NK-92 (cell line): ENCODE results near the gene ZNF738.
"Not testable (repeated sequence)": the region's sequence is repeated elsewhere in the genome, so short reads cannot be mapped to it uniquely, and the experiment has no call there.

Experiments used
- DNase-seq: peaks from one replicate; lab custom pipeline; 2025; ENCODE audit not compliant: unreplicated experiment; lab: John Stamatoyannopoulos, UW

The ZNF738 gene

DNA sequence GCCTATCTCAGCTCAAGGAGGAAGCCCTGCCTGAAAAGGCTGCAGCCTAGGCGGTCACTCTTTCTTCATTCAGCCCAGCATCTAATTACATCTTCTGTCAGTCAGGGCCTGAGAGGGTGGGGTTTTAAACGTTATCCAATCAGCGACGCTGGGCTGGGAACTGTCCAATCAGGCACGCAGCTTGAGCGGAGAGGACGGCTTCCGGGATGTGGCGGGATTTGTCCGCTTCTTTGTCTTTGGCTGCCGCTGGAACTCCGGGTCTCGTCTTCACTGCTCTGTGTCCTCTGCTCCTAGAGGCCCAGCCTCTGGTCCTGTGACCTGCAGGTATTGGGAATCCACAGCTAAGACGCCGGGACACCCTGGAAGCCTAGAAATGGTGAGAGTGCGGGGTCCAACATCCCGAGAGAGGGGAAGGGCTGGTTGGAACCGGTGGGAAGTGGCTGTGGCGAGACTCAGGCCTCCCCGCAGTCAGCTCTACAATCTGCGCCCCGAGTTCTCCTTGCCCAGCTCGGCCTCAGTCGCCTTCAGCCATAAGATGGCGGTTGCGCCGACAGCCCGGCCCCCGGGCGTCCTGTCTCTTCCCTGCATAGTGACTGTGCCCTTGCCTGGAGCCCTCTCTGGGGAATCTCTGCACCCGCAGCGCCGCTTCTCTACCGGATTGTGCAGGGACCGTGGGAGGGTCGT, at the start of gene ZNF738:
Gene ZNF738, plus strand, starts transcription at position 233 of the 684 bp plus-strand sequence. Its CDS starts 141 bp downstream, at position 374.
- DNase-seq = no peak

DNA sequence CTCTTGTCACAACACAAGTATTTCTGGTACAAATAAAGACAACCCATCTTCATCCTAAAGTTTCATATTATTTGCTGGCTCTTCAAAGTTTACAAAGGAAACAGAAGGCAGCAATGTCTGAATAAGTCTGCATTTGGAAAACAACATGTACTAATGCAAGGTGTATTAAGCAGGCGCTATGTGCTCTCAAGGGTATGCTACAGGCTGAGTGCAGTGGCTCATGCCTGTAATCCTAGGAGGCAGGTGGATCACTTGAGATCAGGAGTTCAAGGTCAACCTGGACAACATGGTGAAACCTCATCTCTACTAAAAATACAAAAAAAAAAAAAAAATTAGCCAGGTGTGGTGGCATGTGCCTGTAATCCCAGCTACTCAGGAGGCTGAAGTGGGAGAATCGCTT, 46.0 kb upstream of the ZNF738 start:
- DNase-seq = not testable (repeated sequence)

DNA sequence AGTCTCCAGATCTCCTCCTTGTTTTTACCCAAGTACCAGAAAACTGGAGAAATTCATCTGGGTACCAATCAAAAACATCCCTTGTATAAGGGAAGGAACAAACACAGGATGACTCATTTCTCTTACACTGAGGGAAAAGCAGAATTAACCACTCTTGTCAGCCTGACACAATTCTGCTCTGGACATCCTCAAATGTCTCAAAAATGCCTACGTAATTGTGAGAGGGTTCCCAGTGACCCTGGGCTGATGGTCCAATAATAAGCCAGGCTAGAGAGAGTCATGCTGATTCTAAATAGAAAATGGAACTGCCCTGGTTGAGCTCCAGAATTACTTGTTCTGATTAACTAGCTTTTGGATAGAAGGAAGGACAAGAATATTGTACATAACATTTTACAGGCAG, 44.1 kb upstream of the ZNF738 start:
- DNase-seq = no peak

DNA sequence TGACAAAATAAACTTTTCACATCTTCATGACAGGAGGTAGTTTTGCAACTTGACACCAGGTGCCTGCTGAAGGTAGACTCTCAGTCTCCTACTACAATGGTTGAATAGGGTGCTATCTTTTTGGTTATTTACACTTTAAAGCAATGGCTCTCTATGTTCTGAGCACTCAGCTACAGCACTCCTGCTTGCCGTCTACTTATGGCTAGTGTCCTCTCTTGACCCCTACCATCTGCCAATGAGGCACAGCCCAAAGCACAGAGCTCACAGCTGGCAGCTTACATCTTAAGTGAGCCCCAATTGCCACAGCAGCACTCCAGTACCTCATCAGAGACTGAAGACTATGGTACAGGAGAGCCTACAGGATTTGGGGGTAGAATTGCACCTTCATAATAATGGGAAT, 41.0 kb upstream of the ZNF738 start:
- no peak for DNase-seq

DNA sequence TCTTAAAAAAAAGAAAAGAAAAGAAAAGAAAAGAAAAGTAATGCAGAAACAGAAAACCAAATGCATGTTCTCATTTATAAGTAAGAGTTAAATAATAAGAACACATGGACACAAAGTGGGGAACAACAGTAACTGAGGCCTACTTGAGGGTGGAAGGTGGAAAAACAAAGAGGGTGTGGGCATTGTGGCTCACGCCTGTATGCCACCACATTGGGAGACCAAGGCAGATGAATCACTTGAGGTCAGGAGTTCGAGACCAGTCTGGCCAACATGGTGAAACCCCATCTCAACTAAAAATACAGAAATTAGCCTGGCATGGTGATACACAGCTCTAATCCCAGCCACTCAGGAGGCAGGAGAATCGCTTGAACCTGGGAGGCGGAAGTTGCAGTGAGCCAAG, 37.7 kb upstream of the ZNF738 start:
- no peak for DNase-seq

DNA sequence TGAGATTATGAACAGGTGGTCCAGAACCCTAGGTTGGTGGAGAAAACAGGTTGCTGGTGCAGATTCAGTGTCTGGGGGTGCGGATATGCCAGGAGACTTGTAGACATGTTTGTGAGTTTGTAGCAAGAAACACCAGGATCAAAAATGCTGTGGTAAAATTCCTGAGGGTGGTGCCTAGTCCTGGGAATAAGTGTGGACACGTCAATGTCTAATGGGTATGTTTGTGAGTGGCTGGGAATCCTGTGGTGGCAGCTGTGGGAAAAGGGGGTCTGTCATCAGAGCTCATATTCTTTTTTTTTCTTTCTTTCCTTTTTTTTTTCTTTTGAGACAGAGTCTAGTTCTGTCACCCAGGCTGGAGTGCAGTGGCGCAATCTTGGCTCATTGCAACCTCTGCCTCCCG, 36.8 kb upstream of the ZNF738 start:
- no peak for DNase-seq

DNA sequence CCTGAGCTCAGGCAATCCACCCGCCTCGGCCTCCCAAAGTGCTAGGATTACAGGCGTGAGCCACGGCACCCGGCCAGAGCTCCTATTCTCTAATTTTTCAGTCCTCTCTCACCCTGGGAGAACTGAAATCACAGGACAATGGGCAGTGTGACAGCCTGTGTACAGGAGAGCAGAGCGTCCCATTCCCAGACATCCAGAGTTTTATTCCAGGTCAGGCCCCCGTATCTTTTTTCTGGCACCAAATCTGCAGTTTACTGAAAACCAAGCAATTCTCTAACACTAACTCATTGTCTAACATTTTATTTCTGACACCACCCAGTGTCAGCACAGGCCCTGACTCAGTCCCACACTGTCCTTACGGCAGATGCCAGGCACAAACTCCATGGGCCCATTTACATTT, 36.3 kb upstream of the ZNF738 start:
- no peak for DNase-seq

DNA sequence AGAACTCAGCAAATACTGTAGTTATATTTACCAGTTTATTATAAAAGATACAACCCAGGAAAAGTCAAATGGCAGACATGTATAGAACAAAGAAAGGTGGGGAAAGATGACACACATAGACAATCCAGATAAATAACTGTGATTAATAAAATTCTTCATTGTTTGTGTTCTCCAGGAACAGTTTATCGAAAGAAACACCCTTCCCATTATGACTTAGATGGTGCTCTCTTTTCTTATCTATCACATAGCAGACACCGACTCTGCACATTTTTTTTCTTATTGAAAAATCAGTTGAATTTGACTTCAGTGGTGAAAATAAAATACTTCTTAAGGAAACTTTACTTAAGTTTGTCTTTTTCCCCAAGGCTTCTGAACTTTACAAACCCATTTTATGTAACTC, 35.8 kb upstream of the ZNF738 start:
- no peak for DNase-seq

DNA sequence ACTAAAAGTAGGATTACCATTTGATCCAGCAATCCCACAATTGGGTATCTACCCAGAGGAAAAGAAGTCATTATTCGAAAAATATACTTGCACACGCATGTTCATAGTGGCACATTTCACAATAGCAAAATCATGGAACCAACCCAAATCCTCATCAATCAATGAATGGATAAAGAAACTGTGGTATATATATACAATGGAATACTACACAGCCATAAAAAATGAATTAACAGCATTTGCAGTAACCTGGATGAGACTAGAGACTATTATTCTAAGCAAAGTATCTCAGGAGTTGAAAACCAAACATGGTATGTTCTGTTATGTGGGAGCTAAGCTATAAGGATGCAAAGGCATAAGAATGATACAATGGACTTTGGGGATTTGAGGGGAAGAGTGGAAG, 32.6 kb upstream of the ZNF738 start:
- DNase-seq = no peak

DNA sequence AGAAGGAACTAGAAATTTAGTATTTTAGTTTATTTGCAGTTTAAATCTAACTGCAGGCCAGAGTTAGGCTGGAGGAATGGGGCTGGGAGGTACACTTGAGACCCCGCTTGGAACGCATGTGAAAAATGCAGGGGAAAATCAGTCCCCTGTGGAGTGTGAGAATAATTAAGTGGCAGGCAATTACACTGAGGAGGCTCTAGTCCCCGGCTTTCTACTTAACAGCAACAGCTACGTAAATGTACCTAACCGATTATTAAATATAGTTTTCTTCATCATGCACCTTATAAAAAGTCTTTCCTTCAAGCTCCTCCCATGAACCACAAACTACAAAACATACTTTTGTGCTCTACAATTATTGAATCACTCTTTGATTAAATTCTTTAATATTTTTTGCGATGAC, 30.4 kb upstream of the ZNF738 start:
- no peak for DNase-seq

DNA sequence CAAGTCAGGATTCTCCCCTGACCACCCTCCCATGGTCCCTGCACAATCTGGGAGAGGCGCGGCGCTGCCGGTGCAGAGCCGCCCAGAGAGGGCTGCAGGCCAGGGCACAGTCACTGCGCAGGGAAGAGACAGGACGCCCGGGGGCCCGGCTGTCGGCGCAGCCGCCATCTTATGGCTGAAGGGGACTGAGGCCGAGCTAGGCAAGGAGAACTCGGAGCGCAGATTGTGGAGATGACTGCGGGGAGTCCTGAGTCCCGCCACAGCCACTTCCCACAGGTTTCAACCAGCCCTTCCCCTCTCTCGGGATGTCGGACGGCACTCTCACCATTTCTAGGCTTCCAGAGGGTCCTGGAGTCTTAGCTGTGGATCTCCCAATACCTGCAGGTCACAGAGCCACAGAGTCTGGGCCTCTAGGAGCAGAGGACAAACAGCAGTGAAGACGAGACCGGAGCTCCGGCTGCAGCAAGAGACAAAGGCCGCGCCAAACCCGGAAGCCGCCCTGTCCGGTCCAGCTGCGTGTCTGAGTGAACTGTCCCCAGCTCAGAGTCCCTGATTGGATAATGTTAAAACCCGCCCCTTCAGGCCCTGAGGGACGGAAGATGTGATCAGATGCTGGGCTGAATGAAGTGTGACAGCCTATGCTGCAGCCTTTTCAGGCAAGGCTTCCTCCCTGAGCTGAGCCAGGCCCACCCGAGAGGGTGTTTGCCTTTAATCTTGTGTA, 29.8 kb upstream of the ZNF738 start, which contains the start of gene ZNF708:
Gene ZNF708, minus strand, starts transcription at position 526 of the 721 bp plus-strand sequence. Its CDS starts 198 bp downstream, at position 328.
- no peak for DNase-seq

DNA sequence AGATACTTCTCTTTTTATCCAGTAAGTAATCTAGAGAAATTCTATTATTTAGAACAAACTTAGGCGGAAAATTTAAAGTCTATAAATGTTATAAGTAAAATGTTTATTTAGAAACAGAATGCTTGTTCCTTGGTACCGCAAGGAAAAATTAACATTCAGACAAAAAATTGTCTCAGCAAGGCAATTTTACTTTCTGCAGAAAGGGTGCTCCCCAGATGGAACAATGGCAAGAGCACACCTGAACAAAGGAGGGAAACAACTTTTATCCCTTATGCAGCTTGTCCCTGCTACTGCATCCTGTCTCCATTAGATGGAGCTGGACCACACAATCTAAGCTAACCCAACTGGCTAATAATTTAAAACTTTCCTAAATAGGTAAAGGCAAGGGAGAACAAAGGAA, 23.1 kb upstream of the ZNF738 start:
- DNase-seq = no peak

DNA sequence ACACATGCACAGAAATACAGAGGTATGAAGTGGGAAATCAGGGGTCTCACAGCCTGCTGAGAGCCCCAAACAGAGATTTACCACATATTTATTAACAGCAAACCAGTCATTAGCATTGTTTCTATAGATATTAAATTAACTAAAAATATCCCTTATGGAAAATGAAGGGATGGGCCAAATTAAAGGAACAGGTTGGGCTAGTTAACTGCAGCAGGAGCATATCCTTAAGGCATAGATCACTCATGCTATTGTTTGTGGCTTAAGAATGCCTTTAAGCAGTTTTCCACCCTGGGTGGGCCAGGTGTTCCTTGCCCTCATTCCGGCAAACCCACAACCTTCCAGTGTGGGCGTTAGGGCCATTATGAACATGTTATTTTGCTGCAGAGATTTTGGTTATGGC, 14.0 kb upstream of the ZNF738 start:
- DNase-seq = not testable (repeated sequence)

DNA sequence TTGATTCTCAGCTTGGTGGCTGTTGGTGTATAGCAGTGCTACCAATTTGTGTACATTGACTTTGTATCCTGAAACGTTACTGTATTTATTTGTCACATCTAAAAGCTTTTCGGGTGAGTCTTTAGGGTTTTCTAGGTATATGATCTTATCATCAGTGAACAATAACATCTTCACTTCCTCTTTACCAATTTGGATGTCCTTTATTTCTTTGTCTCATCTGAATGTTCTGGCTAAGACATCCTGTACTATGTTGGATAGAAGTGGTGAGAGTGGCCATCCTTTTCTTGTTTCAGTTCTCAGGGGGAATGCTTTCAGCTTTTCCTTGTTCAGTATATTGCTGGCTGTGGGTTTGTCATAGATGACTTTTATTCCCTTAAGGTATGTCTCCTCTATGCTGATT, 6.0 kb upstream of the ZNF738 start:
- DNase-seq = no peak

DNA sequence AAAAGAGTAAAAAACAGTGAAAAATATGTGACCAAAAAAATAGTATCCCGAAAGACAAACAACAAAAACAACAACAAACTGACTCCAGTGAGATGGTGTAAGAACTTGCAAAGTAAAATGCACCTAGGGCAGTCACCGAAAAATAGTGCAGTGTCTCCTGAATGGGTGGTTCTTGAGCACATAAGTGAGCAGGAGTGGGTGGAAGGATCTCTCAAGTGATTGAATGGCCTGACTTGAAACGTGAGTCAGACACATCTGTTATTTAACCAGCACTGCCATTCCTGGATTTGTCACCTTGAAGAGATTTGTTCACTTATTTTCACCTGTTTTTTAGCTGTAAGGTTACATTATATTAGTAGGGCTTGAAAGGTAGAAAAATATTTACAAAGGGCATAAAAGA, 3.5 kb downstream of the ZNF738 start:
- DNase-seq = no peak

DNA sequence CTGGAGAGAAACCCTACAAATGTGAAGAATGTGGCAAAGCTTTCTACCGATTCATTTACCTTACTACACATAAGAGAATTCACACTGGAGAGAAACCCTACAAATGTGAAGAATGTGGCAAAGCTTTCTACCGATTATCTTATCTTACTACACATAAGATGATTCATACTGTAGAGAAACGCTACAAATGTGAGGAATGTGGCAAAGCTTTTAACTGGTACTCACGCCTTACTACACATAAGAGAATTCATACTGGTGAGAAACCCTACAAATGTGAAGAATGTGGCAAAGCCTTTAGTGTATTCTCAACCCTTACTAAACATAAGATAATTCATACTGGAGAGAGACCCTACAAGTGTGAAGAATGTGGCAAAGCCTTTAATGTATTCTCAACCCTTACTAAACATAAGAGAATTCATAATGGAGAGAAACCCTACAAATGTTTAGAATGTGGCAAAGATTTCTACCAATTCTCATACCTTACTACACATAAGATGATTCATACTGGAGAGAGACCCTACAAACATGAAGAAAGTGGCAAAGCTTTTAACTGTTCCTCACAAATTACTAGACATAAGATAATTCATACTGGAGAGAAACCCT, 25.3 kb downstream of the ZNF738 start:
- no peak for DNase-seq

DNA sequence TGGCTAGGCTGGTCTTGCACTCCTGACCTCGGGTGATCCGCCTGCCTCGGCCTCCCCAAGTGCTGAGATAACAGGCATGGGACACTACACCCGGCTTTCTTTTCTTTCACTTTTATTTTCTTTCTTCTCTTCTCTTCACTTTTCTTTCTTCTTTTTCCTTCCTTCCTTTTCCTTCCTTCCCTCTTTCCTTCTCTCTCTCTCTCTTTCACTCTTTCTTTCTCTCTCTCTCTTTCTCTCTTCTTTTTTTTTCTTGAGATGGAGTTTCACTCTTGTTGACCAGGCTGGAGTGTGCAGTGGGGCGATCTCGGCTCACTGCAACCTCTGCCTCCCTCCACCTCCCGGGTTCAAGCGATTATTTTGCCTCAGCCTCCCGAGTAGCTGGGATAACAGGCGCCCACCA, 37.3 kb downstream of the ZNF738 start:
- DNase-seq = no peak

DNA sequence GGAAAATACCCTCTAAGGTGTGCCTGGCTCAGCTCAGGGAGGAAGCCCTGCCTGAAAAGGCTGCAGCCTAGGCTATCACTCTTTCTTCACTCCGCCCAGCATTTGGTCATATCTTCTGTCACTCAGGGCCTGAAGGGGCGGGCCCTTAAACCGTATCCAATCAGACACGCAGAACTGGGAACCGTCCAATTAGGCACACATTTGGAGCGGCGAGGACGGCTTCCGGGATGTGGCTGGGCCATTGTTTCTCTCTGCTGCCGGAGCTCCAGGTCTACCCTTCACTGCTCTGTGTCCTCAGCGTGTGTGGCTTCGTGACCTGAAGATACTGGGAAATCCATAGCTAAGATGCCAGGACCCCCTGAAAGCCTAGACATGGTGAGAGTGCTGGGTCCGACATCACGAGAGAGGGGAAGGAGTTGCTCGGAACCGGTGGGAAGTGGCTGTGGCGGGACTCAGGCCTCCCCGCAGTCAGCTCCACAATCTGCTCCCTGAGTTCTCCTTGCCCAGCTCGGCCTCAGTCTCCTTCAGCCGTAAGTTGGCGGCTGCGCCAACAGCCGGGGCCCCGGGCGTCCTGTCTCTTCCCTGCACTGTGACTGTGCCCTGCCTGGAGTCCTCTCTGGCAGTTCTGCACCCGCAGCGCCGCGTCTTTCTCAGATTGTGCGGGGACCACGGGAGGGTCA, 38.2 kb downstream of the ZNF738 start, which contains the start of gene ZNF493:
Gene ZNF493, plus strand, starts transcription at position 241 of the 680 bp plus-strand sequence. Its CDS starts 105 bp downstream, at position 346.
- peak; percentile 25 for DNase-seq

DNA sequence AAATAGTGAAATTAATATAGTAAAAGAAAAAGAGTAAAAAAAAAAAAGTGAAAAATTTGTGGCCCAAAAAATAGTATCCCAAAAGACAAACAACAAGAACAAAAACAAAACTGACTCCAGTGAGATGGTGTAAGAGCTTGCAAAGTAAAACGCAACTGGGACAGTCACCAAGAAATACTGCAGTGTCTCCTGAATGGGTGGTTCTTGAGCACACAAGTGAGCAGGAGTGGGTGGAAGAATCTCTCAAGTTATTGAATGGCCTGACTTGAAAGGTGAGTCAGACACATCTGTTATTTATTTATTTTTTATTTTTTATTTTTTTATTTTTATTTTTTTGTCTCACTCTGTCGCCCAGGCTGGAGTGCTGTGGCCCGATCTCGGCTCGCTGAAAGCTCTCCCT, 40.1 kb downstream of the ZNF738 start:
- no peak for DNase-seq

DNA sequence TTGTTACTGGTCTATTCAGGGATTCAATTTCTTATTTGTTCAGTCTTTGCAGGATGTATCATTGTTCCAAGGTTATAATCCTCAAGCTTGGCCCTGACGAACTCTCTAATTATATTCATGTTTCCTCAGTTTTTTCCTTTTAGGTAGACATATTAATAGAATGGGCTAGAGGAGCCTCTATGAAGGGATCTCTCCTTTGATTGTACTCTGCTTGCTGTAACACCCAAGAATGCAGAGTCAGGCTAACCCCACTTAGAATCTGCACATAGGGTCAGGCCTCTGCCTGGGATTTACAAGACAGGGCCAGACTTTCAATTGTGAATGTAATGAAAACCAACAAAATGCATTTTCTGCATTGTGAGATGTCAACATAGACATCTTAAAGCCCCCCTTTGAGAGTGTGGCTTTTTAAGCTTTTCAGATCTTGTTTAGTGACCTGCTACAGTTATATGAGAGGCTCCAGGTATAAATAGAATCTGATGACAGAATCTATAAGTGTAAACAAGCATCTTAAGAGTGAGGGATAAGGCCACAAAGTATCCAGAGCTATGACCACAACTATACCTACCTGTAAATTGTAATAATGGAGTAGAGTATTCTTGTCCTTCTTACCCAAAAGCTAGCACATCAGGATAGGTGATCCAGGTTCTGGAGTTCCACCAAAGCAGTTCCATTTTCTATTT, 43.6 kb downstream of the ZNF738 start:
- DNase-seq = no peak

DNA sequence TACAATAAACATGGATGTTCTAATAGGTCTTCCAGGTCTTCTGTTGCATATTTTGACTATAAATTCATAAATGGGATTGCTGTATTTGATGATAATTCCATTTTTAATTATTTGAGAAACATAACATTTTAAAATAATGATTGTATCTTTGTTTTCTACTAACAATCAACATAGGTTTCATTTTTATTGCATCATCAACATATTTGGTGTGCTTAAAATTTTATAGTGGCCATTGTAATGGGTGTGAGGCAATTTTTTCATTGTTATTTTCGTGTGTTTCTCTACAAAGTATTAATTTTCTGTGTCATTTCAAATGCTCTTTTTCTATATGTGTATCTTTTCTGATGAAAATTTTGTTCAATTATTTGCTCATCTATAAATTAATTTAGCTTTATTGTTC, 51.4 kb downstream of the ZNF738 start:
- no peak for DNase-seq
